DMS153 (cell line): ENCODE data around the gene GNPNAT1.

Experiments used
- DNase-seq: peaks from one replicate; lab custom pipeline; 2025; lab: John Stamatoyannopoulos, UW

GNPNAT1 gene

DNA sequence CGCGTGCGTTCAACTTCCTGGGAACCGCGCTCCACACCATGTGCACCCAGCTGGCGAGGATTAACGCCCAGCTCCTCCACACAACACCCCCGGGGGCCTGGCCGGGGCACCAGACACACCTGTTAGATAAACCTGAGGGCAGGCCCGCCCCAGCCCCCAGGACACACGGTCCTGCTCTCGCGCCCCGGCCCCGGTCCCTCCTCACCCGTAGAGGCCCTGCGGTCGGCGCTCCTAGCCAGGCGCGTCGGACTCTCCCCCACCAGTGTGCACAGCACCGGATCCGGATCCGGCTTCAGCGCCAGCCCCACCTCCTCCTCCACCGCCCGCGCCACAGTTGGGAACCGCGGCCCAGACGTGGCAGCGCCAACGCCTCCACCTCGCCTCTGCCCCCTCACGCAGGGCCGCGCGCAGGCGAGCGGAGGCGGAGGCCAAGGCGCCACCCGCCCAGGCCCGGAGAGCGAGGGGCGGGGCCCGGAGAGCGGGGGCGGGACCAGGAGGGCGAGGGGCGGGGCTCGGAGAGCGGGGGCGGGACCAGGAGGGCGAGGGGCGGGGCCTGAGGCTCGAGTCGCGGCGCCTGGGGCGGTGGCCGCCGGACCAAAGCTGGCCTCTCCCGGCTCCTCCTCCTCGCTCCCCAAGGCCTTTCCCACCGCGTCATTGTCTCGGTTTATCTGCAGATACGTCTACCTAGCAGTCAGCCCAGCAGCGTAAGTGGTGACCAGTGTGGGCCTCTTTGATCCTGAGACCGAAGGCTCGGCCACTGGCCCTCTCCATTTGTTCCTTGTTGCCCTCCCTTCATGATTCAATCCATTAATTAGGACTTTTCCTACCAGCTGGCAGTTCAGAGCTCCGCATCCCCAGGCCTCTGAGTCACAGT lies at the start of gene GNPNAT1:
GNPNAT1 (minus strand) TSS at position 385 of the 874 bp plus-strand sequence. CDS start 6,957 bp downstream, outside the sequence.
- peak; percentile 82 for DNase-seq

DNA sequence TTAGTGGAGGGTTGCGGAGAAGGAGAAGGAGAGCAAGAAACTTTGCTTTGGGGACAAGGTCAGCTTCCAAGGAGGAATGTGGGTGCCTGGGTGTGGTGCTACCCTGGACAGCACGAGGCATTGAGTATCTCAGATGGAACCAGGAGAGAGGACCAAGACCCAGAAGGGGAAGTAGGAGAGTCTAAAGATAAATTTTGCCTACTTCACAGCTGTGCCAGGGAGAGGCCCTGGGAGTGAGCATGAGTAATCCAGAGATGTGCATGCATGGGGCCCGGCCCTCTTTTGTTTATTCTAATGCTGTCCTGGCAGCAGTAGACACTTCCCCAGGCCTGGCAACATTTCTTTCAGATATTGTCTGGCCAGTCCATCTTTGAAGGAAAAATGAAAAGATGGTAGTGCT lies 49.5 kb upstream of the GNPNAT1 start:
- DNase-seq, result no peak

DNA sequence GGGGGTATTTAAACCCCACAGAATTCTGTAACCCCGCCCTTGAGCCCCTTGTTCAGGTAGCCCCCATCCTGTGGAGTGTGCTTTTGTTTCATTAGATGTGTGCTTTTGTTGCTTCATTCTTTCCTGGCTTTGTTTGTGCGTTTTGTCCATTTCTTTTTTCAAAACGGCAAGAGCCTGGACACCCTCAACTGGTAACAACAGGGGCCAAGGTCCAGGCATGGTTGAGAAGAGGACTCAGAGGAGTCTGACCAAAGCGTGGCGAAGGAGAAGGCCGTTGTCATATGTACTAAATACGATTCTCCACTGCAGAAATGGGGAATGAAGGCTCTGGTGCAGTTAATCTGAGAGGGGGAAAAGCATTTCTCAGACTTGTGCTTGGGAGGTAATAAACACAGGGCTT lies 46.0 kb upstream of the GNPNAT1 start:
- no peak for DNase-seq

DNA sequence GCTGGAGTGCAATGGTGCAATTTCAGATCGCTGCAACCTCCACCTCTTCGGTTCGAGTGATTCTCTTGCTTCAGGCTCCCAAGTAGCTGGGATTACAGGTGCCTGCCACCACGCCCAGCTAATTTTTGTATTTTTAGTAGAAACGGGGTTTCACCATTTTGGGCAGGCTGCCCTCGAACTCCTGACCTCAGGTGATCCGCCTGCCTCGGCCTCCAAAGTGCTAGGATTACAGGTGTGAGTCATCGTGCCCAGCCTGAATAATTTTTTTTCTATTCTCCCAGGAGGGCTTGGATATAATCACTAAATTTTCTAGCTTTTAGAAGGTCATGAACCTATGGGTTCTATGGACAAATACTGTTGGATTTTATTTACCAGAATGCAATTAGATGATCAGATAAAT lies 44.7 kb upstream of the GNPNAT1 start:
- DNase-seq, result no peak

DNA sequence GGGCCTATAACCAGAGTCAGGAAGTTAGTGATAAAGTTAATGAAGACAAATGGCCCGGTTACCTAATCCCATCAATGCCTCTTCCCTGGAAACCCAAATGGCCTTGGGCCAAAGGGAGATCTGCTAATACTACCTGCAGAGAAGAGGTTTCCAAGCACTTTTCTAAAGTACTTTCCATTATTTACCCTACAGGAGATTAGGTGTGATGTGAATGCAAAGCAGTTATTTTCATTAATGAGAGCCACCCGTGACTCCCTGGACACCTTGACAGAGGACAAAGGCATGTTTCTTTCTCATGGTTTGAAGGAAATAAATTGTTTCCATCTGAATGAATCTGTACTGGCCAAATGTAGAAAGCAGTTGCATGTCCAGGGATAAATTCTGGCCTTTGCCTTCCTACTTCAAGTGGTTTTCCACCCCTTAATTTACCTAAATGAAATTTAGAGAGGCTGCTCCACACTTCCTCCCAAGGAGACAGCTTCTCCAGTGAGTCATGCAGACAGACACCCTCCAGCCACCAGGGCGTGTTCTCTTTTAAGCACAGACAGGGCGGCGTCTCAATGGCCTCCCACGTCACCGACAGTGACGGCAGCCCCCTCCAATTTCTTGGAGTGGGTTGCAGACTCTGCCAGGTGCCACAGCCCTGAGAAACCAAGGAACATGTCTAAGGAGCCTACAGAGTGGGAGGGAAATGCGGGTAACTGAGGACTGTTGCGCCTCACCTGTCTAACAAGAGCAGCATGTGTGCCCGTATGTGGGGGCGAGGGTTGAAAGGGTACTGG lies 43.9 kb upstream of the GNPNAT1 start:
- DNase-seq, result peak; percentile 74

DNA sequence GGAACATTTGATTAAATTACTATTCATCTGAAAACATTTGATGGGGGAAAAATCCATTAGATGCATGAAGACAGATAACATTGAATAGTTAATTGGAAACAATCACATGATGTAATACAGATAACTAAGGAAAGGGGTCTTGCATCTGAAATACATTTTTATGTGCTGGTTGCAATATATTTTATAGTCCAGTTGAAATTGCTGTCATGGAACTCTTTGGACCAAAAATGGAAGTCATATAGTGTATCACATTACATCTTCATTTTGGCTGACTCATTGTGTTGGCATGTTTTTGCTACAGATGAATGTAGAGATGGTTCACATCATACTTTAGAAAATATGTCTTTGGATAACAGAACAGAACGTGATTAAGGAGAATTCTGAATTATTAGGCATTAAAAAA lies 43.0 kb upstream of the GNPNAT1 start:
- no peak for DNase-seq

DNA sequence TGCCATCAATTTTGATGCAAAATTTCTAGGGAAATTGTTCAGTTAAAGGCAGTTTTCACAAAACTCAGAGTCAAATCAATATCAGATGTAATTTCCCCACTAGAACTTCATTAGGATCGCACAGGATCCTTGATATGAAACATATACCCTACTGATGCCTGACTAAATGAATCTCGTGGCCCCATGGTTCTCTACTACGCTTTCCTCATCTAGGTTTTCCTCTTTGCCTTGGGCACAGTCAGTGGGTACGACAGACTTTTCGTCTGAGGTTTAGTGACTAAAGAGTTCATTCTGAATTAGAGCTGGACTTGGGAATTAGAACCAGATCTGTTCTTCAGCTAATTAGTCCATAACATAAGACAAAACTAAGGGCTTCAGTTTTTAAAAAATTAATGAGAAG lies 42.5 kb upstream of the GNPNAT1 start:
- no peak for DNase-seq

DNA sequence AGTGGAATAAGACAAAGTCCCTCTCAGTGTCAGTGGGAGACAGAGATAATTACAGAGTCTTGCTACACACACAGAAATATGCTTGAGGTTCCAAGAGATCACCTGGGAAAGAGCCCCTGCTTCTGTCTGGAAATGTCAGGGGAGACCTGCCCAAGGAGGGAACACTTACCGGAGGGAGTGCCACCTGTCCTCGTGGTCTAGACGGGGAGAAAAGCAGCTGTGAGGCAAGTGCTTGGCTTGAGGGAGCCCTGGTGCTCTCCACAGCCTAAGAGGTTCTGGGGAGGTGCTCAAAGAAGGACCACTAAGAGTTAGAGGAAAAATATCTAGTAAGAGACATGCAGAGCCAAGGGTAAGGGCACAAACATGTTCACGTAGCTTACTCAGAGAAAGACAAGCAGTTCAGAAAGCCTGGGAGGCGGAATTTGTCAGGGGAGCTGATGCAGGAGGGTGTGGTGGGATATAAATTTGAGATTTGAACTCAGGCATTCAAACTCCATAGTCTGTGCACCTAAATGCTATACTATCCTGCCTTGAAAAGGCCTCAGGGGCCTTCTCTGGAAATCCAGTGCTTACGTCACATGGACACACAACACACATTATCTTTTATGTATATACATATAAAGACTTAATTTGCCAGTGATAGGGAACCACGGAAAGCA lies 38.2 kb upstream of the GNPNAT1 start:
- DNase-seq, result no peak

DNA sequence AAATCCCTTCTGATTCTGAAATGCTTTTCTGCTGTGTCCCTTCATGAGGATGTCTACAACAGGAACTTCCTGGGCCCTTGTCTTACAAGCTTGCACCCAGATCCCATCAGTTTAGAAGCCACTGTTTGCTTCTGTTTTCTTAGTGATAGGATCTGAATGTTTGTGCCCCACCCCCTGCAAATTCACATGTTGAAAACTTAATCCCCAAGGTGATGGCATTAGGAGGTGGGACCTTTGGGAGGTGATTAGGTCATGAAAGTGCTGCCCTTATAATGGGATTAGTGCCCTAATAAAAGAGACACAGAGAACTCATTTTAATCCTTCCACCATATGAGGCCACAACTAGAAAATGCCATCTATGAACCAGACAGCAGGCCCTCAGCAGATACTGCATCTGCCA lies 36.0 kb upstream of the GNPNAT1 start:
- DNase-seq, result no peak

DNA sequence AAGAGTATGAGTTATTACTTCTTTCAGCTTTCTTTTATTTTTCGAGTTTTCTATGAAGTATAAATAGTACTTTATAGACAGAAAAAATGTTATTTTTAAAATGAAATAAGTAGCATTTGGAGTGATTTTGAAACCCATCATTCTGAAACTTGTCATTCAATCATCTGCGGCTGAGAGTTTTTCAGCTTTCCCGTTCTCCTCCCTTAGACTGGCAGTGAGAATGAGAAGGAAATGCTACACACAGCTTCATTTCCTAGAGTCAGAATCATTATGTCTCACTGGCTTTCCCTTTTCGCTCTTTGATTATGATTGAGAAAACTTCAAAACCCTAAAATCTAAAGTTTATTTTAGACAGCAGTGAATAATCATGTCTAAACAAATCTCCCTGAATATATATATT lies 33.7 kb upstream of the GNPNAT1 start:
- no peak for DNase-seq

DNA sequence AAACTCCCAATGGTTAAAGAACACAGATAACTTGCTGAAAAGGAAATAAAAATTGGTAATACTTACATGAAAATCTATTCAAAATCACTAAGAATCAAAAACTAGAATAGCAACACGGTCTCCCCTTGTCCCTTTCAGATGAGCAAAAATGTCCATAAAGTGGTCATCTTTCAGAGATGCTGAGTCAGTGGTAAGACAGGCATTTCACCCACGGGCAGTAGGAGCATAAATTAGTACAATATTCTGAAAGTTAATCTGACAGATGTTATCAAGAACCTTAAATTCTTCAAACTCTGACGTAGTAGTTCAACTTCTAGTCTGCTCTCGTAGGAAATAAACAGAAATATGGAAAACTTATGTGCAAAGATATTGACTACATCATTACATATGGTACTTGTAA lies 33.1 kb upstream of the GNPNAT1 start:
- no peak for DNase-seq

DNA sequence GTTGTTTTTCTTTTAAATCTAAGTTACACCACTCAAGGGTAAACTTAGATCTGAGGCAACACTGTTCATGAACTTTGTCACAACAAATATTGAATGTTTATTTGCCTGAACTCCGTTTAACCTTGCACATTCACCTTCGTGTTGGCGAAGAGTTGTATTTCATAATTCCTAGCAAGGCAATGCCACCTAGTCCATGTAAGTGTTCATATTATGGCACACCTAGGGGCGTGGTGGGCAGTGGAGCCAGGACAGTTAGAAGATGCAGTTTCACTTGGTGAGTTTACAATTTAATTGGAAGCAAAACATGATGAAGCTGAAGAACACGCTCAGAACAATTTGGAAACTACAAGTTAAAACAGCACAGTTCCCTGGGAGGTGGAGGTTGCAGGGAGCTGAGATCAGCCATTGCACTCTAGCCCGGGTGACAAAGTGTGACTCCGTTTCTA lies 30.4 kb upstream of the GNPNAT1 start:
- no peak for DNase-seq

DNA sequence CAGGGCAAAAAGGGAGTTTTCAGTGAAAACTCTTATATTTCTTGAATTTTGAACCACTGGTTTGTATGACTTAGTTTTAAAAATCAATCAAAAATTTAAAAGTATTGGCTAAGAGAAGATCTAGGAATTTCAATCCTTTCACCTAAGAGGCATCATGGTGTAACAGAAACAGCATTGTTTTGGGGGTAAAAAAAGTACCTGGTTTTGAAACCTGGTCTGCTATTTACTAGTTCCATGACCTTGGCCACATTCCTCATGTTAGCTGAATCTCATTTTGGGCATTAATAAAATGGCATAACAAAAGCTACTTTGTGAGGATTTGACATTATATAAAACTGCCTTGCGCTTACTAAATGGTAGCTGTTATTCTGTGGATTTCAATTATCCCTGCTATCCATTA lies 16.7 kb upstream of the GNPNAT1 start:
- DNase-seq, result no peak

DNA sequence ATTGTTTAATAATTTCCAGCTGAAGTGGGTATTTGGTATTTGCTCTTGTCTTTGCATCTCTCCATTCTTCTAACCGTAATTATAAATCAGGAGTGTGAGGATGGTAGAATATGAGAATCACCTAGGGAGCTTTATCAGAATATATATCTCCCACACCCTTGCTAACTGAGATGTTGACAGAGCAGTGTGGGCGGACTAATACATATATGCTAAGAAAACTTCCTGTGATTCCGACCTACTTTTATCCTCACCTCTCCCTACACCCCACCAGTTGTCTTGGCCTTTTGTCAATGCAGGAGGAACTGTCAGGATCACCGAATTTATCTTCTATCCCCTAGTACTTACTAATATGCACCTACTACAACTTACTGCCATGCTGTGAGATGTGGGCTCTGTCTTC lies 14.7 kb upstream of the GNPNAT1 start:
- no peak for DNase-seq

DNA sequence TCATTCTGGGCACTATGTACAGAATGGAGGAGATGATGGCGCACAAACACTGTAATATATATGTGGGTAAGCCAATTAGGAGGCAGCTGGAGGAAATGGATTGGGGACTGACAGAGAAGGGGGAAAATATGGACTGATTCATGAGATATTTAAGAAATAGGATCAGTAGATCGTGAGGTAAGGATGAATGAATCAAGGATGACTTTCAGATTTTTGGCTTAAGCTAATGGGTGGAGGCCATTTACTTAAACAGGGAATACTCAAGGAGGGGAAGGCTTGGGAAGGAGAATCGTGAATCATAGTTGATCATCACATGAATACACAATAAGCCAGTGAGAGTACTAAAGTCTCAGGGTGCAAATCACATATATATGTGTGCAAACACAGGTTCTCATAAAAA lies 11.2 kb upstream of the GNPNAT1 start:
- DNase-seq, result no peak

DNA sequence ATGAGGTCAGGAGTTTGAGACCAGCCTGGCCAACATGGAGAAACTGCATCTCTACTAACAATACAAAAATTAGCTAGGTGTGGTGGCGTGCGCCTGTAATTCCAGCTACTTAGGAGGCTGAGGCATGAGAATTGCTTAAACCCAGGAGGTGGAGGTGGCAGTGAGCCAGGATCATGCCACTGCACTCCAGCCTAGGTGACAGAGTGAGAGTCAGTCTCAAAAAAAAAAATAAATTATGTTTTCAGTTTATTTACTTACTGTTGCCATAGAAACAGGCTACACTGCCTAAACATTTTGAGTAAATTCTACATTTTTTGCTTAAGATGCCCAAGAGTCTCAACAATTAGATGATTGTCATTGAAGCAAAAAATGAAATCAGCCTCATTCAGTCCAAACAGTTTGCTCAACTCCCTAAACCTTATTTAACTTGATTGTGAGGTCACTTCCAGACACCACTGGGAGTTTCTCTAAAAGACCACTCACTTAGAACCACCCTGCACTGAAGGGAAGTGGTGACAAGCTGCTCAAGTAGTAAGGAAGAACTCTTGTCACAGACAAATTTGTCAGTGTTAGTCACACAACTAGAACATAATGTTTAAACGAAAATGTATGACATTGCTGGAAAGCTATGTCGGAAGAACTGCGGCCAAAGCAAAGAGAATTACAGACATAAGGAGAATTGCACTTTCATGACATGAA lies 9.8 kb upstream of the GNPNAT1 start:
- no peak for DNase-seq

DNA sequence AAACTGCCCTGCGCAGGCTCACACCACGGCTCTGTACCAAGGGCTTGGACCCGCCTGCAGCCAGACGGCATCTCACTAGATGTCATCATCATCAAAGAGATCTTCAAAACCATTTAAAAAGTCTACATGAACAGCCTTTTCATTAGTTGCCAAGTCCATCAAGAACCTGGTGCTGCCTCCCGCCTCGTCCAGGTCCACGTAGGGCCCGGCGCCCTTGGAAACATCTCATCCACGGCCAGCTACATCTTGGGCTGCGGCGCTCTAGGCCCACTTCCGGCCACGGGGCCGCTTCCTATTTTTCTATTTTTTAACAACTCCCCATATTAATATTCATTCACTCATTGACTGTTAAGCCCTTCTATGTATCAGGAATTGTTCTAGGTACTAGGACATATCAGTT lies 7.4 kb upstream of the GNPNAT1 start:
- DNase-seq, result no peak

DNA sequence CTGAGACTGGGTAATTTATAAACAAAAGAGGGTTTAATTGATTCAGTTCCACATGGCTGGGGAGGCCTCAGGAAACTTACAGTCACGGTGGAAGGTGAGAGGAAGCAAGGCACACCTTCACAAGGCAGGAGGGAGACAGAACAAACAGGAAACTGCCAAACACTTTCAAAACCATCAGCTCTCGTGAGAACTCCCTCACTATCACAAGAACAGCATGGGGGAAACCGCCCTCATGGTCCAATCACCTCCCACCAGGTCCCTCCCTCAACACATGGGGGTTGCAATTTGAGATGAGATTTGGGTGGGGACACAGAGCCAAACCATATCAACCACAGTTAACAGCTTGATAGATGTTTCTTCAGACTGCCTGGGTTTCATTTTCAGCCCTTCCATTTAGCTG lies 6.2 kb upstream of the GNPNAT1 start:
- DNase-seq, result no peak

DNA sequence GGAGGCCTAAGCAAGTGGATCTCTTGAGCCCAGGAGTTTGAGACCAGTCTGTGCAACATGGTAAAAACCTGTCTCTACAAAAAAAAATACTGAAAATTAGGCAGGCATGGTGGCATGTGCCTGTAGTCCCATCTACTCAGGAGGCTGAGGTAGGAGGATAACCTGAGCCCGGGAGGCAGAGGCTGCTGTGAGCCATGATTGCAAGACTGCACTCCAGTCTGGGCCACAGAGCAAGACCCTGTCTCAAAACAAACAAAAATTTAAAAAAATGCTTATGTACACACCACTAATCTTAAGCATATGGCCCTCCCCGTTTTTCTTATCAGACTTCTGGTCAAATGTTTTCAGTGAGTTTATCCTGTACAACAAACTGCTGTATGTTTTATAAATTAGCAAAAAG lies 1.7 kb upstream of the GNPNAT1 start:
- DNase-seq, result no peak

DNA sequence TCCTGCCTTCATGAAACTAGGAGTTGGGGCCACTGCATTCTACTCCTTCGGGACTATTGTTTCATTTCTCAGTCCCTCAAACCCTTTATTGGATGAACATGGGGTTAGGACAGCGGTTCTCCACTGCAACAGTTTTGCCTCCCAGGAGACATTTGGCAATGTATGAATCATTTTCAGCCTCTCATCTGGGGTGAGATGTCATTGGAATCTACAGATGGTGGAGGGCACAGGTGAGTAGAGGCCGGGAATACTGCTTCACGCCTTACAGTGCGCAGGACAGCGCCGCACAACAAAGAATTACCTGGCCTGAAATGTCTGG lies 649 bp upstream of the GNPNAT1 start:
- DNase-seq, result no peak

DNA sequence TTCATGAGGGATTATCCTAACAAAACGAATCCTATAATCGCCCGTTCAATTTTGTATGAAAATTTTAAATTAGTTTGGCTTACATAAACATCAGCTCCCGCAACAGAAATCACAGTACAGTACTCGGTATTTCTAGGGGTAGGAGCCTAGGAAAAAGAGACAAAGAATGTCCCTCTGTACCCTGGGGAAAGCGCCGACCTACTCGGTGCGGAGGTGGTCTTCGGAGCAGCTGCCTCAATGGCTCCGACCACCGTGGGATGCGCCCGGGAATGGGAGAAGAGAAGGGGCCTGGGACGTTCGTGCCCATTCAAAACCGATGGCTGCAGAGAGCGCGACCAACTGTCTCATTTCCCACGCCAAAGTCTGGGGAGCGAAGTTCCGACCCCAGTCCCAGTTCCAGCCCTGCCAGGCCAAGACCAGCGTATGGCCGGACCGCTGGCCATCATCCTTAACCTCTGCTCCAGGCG lies 618 bp downstream of the GNPNAT1 start:
- DNase-seq, result no peak
